Gastroesophageal sphincter (tissue), 4 donors: ENCODE results near the gene CLEC4G. TPM values are rescaled to one million over a fixed set of nuclear protein-coding genes. Genes with fewer than 3 reads are reported as not detected.

Source experiments
- ATAC-seq: fragments of 150-250 bp; one replicate; pipeline ENCODE4 v1.9.1; 2016; ENCODE audit warnings: mild to moderate bottlenecking, moderate library complexity
- H3K27ac ChIP-seq, 4 donors: fragments of 200-600 bp; sonication (generic) in 3 of 4; 1 replicate in 3 of 4; 2 replicates in 1 of 4; pipeline ENCODE4 v1.5.1; 2016 to 2019
- H3K27me3 ChIP-seq: fragments of 200-600 bp; sonication (generic); one replicate; pipeline ENCODE4 v1.5.1; 2019
- H3K36me3 ChIP-seq, 2 donors: fragments of 200-600 bp; sonication (generic); one replicate each; pipeline ENCODE4 v1.5.1; 2019; ENCODE audit warnings: control low read depth in 1 of 2
- H3K4me1 ChIP-seq, 3 donors: fragments of 200-600 bp; sonication (generic); 1 replicate in 2 of 3; 2 replicates in 1 of 3; pipeline ENCODE4 v1.5.1; 2016 to 2019; ENCODE audit warnings: control low read depth in 2 of 3
- H3K4me3 ChIP-seq, 2 donors: fragments of 200-600 bp; sonication (generic); one replicate each; pipeline ENCODE4 v1.5.1; 2019; ENCODE audit warnings: mild to moderate bottlenecking in 1 of 2, moderate library complexity in 1 of 2
- H3K9me3 ChIP-seq, 3 donors: fragments of 200-600 bp; sonication (generic); one replicate each; pipeline ENCODE4 v1.5.1; 2017 to 2019; ENCODE audit warnings: control low read depth in 2 of 3
- EP300 ChIP-seq: sonication (generic); formaldehyde crosslinking; IDR thresholded peaks from one replicate; pipeline ENCODE4 v1.6.1; 2017; ENCODE audit warnings: antibody characterized with exemption, mild to moderate bottlenecking
- POLR2A ChIP-seq, 2 donors: fragments of 450-650 bp; IDR thresholded peaks; one replicate each; pipeline ENCODE4 v1.6.1; 2017; ENCODE audit warnings: antibody characterized with exemption in 2 of 2, mild to moderate bottlenecking in 2 of 2, moderate library complexity in 1 of 2
- POLR2AphosphoS5 ChIP-seq: sonication (generic); formaldehyde crosslinking; IDR thresholded peaks from one replicate; pipeline ENCODE4 v1.6.1; 2017; ENCODE audit warnings: antibody characterized with exemption
- WGBS, 2 donors: methylation state at CpG; one replicate each; pipeline ENCODE4 v1.1.5; 2018; ENCODE audit warnings: low coverage in 1 of 2; 5-methylcytosine and 5-hydroxymethylcytosine counted together
- total RNA-seq, 4 donors: library from RNA; depleted of rRNA; stranded (reverse); fragments of >200 nt; gene quantifications; one replicate each; pipeline ENCODE4 v1.1.0, GENCODE V29; 2016
- TF ChIP-seq, protein P1 (sequence below), 4 experiments: fragments of 200-600 bp in 2 of 4; fragments of 450-650 bp in 2 of 4; sonication (generic) in 1 of 4; IDR thresholded peaks; one replicate each; pipeline ENCODE4 v1.5.1; 2017 to 2019; ENCODE audit warnings: antibody characterized with exemption in 4 of 4, mild to moderate bottlenecking in 2 of 4, moderate library complexity in 2 of 4

Gene CLEC4G
- total RNA-seq, 4 donors from 2014 or later: 1.1 to 6.8 (median 5.5) TPM; not detected in 1

DNA sequence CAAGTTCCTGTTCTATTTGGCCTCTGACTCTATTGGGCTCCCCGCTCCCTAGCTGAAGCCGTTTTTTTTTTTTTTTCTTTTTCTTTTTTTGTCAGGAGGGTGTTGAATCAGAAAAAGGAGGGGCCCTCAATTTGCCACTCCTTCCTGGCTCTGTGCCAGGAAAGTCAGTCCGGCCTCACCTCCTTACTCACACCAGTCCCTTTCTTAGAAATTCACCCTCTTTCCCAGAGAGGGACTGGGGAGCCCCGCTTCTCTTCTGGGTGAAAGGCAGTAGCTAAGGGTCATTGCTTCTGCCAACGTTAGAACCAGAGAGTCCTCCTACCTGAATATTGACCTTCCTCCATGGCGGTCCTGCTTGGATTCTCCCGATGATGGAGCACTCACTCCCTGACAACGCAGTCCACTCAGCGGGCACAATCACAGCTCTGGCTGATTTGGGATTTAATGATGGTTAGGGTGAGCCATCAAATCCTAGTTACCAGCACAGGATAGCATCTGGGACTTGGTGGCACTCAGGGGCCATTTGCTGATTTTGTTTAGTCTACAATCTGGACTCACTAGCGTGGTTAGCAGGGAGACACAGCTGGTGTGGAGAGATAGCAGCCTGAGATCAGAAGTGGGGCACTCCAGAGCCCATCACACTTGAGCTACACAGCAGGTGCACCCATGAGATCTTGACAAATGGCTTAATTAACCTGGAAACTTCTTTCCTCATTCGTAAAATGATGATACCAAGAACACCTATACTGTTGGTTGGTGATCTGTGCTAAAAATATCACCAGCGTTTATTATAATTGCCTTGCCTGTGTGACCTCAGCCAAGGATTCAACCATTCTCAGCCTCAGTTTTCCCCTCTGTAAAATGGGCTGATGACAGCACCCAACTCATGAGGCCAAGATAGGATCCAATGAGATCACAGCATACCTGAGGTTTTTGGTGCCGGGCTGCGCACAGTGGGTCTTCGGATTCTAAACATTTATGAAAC lies 32.2 kb downstream of the CLEC4G start:
- ATAC-seq: no peak
- Histone ChIP-seq H3K36me3 (no peaks in the 10 kb centered on the region), H3K27me3 (peaks cover 87% of the 10 kb centered on the region), H3K4me3 (no peak overlapping the region), H3K9me3 (no peaks in the 10 kb centered on the region), H3K27ac (no peak overlapping the region), H3K4me1 (no peaks in the 10 kb centered on the region)
- 47 to 49% methylated on average over 5 to 14 of the region's 15 CpGs for WGBS, 2 donors
- TF ChIP-seq POLR2A (IDR thresholded peaks at IDR 0.05): no peak
- TF ChIP-seq EP300: no peak
- no peak for TF ChIP-seq POLR2AphosphoS5
- TF ChIP-seq, protein P1, sequence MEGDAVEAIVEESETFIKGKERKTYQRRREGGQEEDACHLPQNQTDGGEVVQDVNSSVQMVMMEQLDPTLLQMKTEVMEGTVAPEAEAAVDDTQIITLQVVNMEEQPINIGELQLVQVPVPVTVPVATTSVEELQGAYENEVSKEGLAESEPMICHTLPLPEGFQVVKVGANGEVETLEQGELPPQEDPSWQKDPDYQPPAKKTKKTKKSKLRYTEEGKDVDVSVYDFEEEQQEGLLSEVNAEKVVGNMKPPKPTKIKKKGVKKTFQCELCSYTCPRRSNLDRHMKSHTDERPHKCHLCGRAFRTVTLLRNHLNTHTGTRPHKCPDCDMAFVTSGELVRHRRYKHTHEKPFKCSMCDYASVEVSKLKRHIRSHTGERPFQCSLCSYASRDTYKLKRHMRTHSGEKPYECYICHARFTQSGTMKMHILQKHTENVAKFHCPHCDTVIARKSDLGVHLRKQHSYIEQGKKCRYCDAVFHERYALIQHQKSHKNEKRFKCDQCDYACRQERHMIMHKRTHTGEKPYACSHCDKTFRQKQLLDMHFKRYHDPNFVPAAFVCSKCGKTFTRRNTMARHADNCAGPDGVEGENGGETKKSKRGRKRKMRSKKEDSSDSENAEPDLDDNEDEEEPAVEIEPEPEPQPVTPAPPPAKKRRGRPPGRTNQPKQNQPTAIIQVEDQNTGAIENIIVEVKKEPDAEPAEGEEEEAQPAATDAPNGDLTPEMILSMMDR (IDR thresholded peaks at IDR 0.05): no peak

DNA sequence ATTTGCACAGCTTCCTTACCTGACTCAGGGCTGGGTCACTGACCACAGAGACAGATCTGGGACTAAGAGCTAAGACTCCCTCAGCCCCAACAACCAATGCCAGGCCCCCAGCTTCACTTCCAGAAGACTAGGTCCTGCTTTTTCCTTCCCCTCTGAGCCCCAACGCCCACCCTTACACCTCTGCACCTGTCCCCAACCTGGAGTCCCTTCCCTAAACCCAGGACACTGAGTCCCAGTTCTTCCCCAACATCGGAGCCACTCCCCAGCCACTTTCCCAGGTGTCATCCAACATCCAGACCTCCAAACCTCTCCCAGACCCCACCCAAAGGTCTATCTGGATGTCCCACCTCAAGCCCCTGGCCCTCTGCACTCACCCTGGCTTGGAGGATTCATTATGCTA lies 32.9 kb downstream of the CLEC4G start:
- Histone ChIP-seq H3K4me3 (no peak overlapping the region), H3K27me3 (peaks cover 87% of the 10 kb centered on the region), H3K9me3 (no peaks in the 10 kb centered on the region), H3K4me1 (no peaks in the 10 kb centered on the region), H3K27ac (no peak overlapping the region), H3K36me3 (no peaks in the 10 kb centered on the region)
- no peak for ATAC-seq
- 33 to 80% methylated on average over 1 of the region's 2 CpGs for WGBS, 2 donors
- TF ChIP-seq POLR2A (IDR thresholded peaks at IDR 0.05): no peak

DNA sequence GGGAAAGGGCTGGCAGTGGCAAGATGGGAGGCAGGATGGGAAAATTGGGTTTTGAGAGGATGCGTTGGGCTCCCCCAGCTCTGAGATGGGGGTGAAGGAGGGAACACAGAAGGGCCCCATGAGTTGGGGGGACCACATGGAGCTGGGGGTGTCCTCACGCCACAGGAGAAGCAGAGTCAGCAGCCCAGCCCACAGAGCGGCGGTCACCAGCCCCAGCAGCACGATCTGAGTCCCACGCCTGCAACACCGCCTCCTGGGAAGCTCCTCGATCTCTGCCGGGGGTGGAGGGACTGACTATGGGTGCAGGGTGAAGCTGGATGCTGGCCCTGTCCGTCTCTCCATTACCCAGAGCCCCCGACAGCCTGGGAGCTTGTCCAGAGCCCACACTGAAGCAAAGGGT lies 33.3 kb downstream of the CLEC4G start:
- H3K36me3 ChIP-seq: no peaks in the 10 kb centered on the region

DNA sequence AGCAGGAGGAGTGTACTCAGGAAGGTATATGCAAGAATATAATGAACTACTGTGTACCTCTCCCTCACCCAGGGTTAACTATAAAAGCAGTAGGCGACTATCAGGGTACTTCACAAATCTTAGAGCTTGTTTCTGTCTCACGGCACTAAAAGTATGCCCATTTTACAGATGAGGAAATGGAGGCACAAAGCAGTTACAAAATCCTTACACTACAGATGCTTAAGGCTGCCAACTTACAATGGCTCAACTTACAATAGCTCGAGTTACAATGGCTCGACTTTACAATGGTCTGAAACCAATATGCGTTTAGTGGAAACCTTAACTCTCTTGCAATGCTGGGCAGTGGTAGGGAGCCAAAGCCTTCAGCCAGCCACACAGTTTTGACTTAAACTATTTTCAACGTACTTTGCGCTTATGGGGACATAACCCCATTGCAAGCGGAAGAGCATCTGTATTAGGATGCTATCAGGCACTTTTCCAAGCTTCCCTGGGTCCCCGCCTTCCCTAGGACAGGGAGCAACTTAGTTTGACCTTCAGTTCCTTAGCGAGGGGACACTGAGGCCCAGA lies 34.1 kb downstream of the CLEC4G start:
- H3K9me3 ChIP-seq: no peaks in the 10 kb centered on the region
- no peak overlapping the region for H3K4me3 ChIP-seq
- TF ChIP-seq POLR2A (IDR thresholded peaks at IDR 0.05) (no peak), POLR2AphosphoS5 (no peak), EP300 (no peak)
- TF ChIP-seq, protein P1 (IDR thresholded peaks at IDR 0.05): no peak
- 75 to 81% methylated on average over 7 to 8 of the region's 10 CpGs for WGBS, 2 donors
- no peaks in the 10 kb centered on the region for H3K36me3 ChIP-seq
- no peak for ATAC-seq
- H3K27me3 ChIP-seq: peaks cover 88% of the 10 kb centered on the region
- H3K4me1 ChIP-seq: no peaks in the 10 kb centered on the region
- no peak overlapping the region for H3K27ac ChIP-seq

More for the DNA sequence above, 33.3 kb downstream of the CLEC4G start:
- TF ChIP-seq POLR2A (IDR thresholded peaks at IDR 0.05): no peak
- TF ChIP-seq, protein P1 (IDR thresholded peaks at IDR 0.05): no peak
- TF ChIP-seq EP300: no peak
- no peak for TF ChIP-seq POLR2AphosphoS5
- Histone ChIP-seq H3K27ac (no peak overlapping the region), H3K9me3 (no peaks in the 10 kb centered on the region), H3K27me3 (peaks cover 86% of the 10 kb centered on the region), H3K4me1 (no peaks in the 10 kb centered on the region), H3K4me3 (no peak overlapping the region)
- no peak for ATAC-seq
- WGBS, 2 donors: 23% methylated on average over 4 of the region's 11 CpGs; no CpG with 5 or more reads in 1 of the 2 donors

DNA sequence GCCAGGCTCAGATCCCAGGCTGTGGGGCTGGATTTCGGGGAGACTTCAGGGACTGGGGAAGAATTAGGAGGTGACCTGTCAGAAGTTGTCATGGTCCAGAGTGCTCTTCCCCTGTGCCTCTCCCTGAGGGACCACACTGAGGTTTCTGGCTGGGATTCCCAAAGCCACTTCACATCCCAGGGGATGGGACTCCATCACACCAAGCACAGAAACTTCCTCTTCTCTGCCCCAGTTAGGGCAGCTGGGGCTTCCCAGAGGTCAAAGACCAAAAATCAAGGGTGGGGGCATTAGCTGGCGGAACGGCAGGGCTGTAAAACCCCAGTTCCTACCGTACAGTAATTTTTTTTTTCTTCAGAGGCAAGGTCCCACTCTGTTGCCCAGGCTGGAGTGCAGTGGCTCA lies 37.4 kb downstream of the CLEC4G start:
- H3K36me3 ChIP-seq: no peaks in the 10 kb centered on the region
- peaks cover 87% of the 10 kb centered on the region for H3K27me3 ChIP-seq
- H3K9me3 ChIP-seq: no peaks in the 10 kb centered on the region

More for the DNA sequence above, 37.4 kb downstream of the CLEC4G start:
- Histone ChIP-seq H3K27ac (no peak overlapping the region), H3K4me1 (no peaks in the 10 kb centered on the region), H3K4me3 (no peak overlapping the region)
- WGBS, 2 donors: 37 to 58% methylated on average over 3 of the region's 4 CpGs
- no peak for ATAC-seq
- TF ChIP-seq EP300 (no peak), POLR2AphosphoS5 (no peak), POLR2A (IDR thresholded peaks at IDR 0.05) (no peak)
- TF ChIP-seq, protein P1 (IDR thresholded peaks at IDR 0.05): no peak
